ENCODE data around the gene KIF2B. TPM values are rescaled to one million over a fixed set of nuclear protein-coding genes. Genes with fewer than 3 reads are reported as not detected.
"Not testable (repeated sequence)": the region's sequence is repeated elsewhere in the genome, so short reads cannot be mapped to it uniquely, and the experiment has no call there.

Gene KIF2B
- total RNA-seq, 1 donor from 2014 or later = not detected

GRCh38 chr17:53837131-53837530, 14.4 kb downstream of the KIF2B start:
- H3K4me3 Mint-ChIP-seq (ENCODE audit: low read depth) = no peak overlapping the region
- no peaks in the 10 kb centered on the region for H3K36me3 Mint-ChIP-seq (ENCODE audit: insufficient read depth)
- peaks cover 10% of the 10 kb centered on the region for H3K9me3 Mint-ChIP-seq (ENCODE audit: low read depth)
- H3K27me3 Mint-ChIP-seq = no peaks in the 10 kb centered on the region
- no peak for DNase-seq (ENCODE audit: low spot score, unreplicated experiment)
- no peaks in the 10 kb centered on the region for H3K4me1 Mint-ChIP-seq (ENCODE audit: low read depth)
- TF ChIP-seq, protein P1, sequence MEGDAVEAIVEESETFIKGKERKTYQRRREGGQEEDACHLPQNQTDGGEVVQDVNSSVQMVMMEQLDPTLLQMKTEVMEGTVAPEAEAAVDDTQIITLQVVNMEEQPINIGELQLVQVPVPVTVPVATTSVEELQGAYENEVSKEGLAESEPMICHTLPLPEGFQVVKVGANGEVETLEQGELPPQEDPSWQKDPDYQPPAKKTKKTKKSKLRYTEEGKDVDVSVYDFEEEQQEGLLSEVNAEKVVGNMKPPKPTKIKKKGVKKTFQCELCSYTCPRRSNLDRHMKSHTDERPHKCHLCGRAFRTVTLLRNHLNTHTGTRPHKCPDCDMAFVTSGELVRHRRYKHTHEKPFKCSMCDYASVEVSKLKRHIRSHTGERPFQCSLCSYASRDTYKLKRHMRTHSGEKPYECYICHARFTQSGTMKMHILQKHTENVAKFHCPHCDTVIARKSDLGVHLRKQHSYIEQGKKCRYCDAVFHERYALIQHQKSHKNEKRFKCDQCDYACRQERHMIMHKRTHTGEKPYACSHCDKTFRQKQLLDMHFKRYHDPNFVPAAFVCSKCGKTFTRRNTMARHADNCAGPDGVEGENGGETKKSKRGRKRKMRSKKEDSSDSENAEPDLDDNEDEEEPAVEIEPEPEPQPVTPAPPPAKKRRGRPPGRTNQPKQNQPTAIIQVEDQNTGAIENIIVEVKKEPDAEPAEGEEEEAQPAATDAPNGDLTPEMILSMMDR (IDR thresholded peaks at IDR 0.05; ENCODE audit: unreplicated experiment) = no peak
- no peak overlapping the region for H3K27ac Mint-ChIP-seq

DNA sequence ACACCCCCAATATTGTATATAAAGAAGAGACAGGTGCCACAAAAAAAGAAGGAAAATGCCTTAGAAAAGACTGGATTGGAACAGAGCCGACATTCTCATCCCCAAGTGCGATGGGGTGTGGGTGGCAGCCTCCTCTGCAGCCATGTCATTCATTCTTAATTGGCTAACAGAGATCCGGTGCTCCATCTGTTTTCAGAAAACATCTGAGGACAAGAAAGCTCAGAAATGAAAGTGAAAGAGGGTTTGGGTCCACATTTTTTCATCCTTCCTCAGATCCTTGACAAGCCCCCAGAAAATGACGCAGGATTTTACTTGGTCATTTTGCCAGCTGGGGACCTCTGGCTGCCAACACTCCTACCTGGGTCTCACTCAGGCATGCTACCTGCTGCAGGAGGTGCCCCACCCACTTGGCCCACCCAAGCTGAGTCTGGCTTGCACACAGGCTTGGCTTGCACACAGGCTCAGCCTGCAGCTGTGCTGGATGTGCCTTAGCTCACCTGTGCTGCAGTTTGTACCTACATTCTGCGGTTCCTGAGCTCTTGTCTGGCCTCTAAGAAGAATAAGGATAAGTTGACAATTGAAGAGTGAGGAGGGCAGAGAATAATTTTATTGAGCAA, 21.9 kb downstream of the KIF2B start:
- H3K9me3 Mint-ChIP-seq (ENCODE audit: low read depth) = peaks cover 13% of the 10 kb centered on the region
- H3K4me1 Mint-ChIP-seq (ENCODE audit: low read depth) = no peaks in the 10 kb centered on the region
- TF ChIP-seq, protein P1 (IDR thresholded peaks at IDR 0.05; ENCODE audit: unreplicated experiment) = no peak
- H3K27ac Mint-ChIP-seq = no peak overlapping the region
- DNase-seq (ENCODE audit: low spot score, unreplicated experiment) = no peak
- H3K4me3 Mint-ChIP-seq (ENCODE audit: low read depth) = no peak overlapping the region
- H3K27me3 Mint-ChIP-seq = no peaks in the 10 kb centered on the region
- H3K36me3 Mint-ChIP-seq (ENCODE audit: insufficient read depth) = no peaks in the 10 kb centered on the region

- not testable (repeated sequence) for H3K4me3 Mint-ChIP-seq (ENCODE audit: low read depth); H3K9me3 Mint-ChIP-seq (ENCODE audit: low read depth)
Measured at GRCh38 chr17:53871128-53871527, 48.4 kb downstream of the KIF2B start.

More at GRCh38 chr17:53871128-53871527, 48.4 kb downstream of the KIF2B start:
- H3K36me3 Mint-ChIP-seq (ENCODE audit: insufficient read depth); H3K27ac Mint-ChIP-seq; H3K27me3 Mint-ChIP-seq; H3K4me1 Mint-ChIP-seq (ENCODE audit: low read depth); DNase-seq (ENCODE audit: low spot score, unreplicated experiment): not testable (repeated sequence)

All from progenitor cell of endocrine pancreas (in vitro differentiated cells).